ENCODE measurements around the gene VEGFA. TPM values are rescaled to one million over a fixed set of nuclear protein-coding genes. Genes with fewer than 3 reads are reported as not detected.

The VEGFA gene
- total and polyA plus RNA-seq, 2 of the 8 experiments (the other 6 are each of a cell fraction or from before 2014, with no cell fraction given): 42.2 to 58.5 TPM

GRCh38 chr6:43800298-43800623 lies 30.2 kb downstream of the VEGFA start:
- ChIA-PET CTCF (ENCODE audit: partially characterized antibody) (interaction anchor here (0.8 to 1.3 kb wide), 4 partner anchors 13 to 151 kb away, joined by 3 to 4 read pairs (median 4); no protein-coding TSS in a partner anchor), POLR2A (ENCODE audit: partially characterized antibody) (no interaction called here)
- H3K4me3 ChIP-seq (ENCODE audit: extremely low read depth in 1 of 4, insufficient read depth in 2 of 4, low read depth in 3 of 4, low read length in 4 of 4): no peak overlapping the region
- H2BK5ac ChIP-seq (ENCODE audit: low read depth, low read length): no peak overlapping the region
- no peaks in the 10 kb centered on the region for H3K79me2 ChIP-seq (ENCODE audit: control insufficient read depth in 1 of 2, insufficient read depth in 2 of 2, low read length in 2 of 2)
- FAIRE-seq (no peak), DNase-seq (ENCODE audit: low read depth in 1 of 2, low spot score in 2 of 2) (no peak)
- no peak overlapping the region for H2BK12ac ChIP-seq (ENCODE audit: low read depth, low read length)
- no peaks in the 10 kb centered on the region for H3K27me3 ChIP-seq (replicated peaks in 1 of 4; ENCODE audit: control insufficient read depth in 3 of 4, extremely low read depth in 1 of 4, insufficient read depth in 3 of 4, low read length in 3 of 4)
- no peak overlapping the region for H2AFZ ChIP-seq (ENCODE audit: low read length)
- H2BK20ac ChIP-seq (ENCODE audit: low read length): no peak overlapping the region
- H3K36me3 ChIP-seq (ENCODE audit: control insufficient read depth in 2 of 4, insufficient read depth in 4 of 4, low read length in 3 of 4): no peaks in the 10 kb centered on the region
- H3K4ac ChIP-seq (replicated peaks; ENCODE audit: insufficient read length, low read depth, low read length): no peak overlapping the region
- no peak overlapping the region for H4K8ac ChIP-seq (ENCODE audit: extremely low read depth, insufficient read depth, low read length)
- no peak overlapping the region for H3K14ac ChIP-seq (ENCODE audit: insufficient read length)
- no peak overlapping the region for H3K23ac ChIP-seq (ENCODE audit: insufficient read length)
- peaks cover 2% of the 10 kb centered on the region; the same call in 1 of the 2 replicates for H3K23me2 ChIP-seq (ENCODE audit: low read depth, low read length)
- no peak overlapping the region for H2AK5ac ChIP-seq (ENCODE audit: low read depth, low read length)
- no peak overlapping the region for H3K9ac ChIP-seq (replicated peaks in 1 of 4; ENCODE audit: extremely low read depth in 1 of 4, low read depth in 3 of 4, low read length in 3 of 4)
- H3K27ac ChIP-seq (ENCODE audit: low read depth, low read length): no peak overlapping the region
- H4K91ac ChIP-seq (replicated peaks; ENCODE audit: insufficient read length, low read length): no peak overlapping the region
- H2BK120ac ChIP-seq (replicated peaks; ENCODE audit: low read depth, low read length): no peak overlapping the region
- no peak overlapping the region for H3K56ac ChIP-seq (replicated peaks; ENCODE audit: insufficient read length, low read depth, low read length)
- no peaks in the 10 kb centered on the region for H3K79me1 ChIP-seq (ENCODE audit: low read depth, low read length)
- no peak overlapping the region for H4K5ac ChIP-seq (ENCODE audit: insufficient read length, low read depth, low read length)
- no peak overlapping the region for H2BK15ac ChIP-seq (ENCODE audit: low read length)
- H3K9me3 ChIP-seq (ENCODE audit: insufficient read depth in 2 of 2, low read depth in 1 of 2, low read length in 1 of 2): no peaks in the 10 kb centered on the region
- H3K18ac ChIP-seq (ENCODE audit: extremely low read depth, low read length): no peak overlapping the region
- 91% methylated on average over 3 of the region's 3 CpGs; no CpG with 5 or more reads in 1 of the 2 experiments for WGBS, 2 experiments (ENCODE audit: extremely low coverage in 1 of 2, insufficient coverage in 1 of 2, insufficient read length in 1 of 2, insufficient replicate concordance in 2 of 2, low coverage in 1 of 2, low lambda C conversion rate in 2 of 2, missing lambda C conversion rate in 1 of 2)
- H3K4me1 ChIP-seq (replicated peaks in 1 of 4; ENCODE audit: control insufficient read depth in 3 of 4, insufficient read depth in 4 of 4, low read length in 3 of 4): no peaks in the 10 kb centered on the region; a peak in 1 of 7 replicates
- H3K4me2 ChIP-seq (ENCODE audit: insufficient read depth in 1 of 2, low read depth in 2 of 2, low read length in 2 of 2): no peak overlapping the region
- H4K20me1 ChIP-seq (replicated peaks in 1 of 2; ENCODE audit: control insufficient read depth in 1 of 2, insufficient read depth in 2 of 2, low read length in 2 of 2): no peaks in the 10 kb centered on the region
- TF ChIP-seq YY1 (IDR thresholded peaks at IDR 0.05; ENCODE audit: low read depth, low read length): no peak
- no peak for TF ChIP-seq SUZ12 (IDR thresholded peaks at IDR 0.05; ENCODE audit: low read length)
